ENCODE data around the gene FLYWCH2.
"Not testable (repeated sequence)": the region's sequence is repeated elsewhere in the genome, so short reads cannot be mapped to it uniquely, and the experiment has no call there.

Gene FLYWCH2

DNA sequence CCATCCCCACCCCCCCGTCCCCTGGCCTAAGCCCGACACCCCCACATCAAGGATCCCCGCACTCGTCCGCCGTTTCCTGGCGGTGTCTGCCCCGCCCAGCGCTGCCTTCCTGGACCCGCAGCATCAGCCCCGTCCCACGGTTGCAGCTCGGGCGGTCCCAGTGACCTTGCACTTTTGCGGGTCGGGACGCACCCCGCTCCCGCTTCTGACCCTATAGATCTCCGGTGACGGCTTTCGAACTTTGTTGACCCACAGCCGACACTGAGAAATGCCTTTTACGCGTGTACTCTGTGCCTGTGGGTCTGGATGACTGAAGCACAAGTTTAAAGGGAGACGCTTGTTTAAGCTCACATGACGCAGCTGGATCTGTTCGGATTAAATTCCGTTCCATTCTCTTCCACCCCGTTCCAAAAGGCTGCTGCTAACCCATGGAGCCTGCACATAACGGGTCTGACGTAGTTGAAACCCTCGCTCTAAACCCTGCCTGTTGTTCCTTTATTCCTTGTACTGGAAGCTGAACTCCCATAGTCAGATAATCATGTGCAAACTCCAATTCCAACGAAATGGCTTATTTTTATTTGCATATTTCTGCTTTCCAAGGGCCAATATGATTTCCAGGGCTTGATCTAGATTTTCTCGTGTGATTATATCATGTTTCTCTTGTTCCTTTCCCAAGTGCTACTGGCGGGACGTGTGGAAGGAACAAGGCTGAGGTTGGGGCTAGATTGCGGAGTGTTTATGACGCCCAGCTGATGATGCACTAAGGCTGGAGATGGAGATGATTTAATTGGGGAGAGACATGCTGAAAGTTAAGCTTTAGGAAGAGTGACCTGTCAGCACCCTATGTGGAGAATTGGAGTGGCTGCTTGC lies 29.6 kb downstream of the FLYWCH2 start:
- peak; percentile 21 for DNase-seq (ENCODE audit: low read depth)

DNA sequence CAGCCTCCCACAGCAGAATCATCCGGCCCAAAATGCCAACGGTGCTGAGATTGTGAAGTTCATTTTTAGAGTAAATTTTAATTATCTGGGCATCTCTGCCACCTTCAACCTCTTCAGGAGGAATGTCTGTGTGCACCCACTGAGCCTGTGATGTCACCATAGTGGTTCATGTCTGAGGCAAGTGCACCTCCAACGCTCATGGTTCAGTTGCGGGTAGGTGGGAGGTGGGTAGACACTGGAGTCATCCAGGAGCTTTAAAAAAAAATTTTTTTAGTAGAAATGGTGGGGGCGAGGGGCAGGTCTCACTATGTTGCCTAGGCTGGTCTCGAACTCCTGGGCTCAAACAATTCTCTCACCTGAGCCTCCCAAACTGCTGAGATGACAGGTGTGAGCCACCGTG lies 30.6 kb downstream of the FLYWCH2 start:
- DNase-seq (ENCODE audit: low read depth): no peak

DNA sequence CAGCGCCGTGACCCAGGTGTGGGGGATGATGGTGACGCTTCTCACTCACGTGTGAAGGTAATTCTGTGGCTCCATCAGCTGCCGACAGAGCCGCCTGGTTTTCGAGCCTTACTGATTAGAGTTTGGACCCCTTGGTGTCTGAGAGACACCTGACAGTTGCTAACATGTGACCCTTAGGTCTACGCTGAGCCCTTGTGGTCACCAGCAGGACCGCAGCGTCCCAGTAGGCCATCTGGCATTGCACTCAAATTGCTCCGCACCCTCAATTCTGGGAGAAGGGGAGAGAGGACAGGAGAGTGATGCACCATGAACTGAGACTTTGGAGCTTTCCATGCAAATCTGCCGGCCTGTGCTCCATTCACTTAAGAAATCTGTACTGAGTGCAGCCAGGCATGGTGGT lies 31.2 kb downstream of the FLYWCH2 start:
- no peak for DNase-seq (ENCODE audit: low read depth)

DNA sequence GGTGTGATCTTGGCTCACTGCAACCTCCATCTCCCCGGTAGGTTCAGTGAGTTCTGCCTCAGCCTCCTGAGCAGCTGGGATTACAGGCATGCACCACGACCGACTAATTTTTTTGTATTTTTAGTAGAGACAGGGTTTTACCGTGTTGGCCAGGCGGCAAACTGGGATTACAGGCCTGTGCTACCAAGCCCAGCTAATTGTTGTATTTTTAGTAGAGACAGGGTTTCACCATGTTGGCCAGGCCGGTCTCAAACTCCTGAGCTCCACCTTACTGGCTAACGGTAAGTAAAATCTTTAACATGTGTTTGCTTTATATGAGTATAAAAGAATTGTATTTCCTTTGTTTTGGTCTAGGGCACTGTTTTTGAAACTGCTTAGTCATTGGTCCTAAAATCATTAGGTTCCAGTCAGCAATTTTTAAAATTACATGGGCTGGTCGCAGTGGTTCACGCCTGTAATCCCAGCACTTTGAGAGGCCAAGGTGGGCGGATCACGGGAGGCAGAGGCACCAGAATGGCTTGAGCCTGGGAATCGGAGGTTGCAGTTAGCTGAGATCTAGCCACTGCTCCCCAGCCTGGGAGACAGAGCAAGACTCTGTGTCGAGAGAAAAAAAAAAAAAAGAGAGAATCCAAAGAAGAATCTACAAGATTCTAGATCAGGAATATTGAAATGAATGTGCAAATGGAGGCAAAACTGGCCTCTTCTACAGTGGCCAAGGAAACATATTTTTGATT lies 32.3 kb downstream of the FLYWCH2 start:
- DNase-seq (ENCODE audit: low read depth): no peak

DNA sequence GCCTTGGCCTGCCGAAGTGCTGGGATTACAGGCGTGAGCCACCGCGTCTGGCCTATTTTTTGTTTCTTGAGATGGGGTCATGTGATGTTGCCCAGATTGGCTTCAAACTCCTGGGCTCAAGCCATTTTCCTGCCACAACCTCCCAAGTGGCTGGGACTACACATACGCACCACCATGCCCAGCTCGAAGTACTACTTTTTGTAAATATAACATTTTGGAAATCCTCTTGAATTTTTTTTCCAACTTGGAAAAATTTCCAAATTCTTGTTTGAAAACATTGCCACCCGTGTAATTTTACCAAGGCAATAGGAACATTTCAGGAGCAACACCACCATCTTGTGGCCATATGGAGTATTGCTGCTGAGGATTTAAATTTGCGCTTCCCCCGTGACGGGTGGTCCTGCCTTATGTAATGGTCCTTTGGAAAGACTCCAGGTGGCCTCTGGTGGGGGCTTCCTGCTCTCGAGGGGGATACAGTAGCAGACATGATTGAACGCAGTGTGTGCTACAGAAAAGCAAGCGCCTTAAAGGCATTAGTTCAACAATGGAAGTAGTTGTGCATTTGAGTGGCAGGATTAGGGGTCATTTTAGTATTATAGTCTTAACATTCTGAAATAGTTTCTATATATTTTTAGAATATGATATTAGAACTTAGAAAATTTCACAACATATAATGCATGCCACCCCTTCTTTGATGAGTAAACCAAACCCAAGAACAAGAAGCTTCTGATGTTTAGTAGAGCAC lies 36.7 kb downstream of the FLYWCH2 start:
- DNase-seq (ENCODE audit: low read depth): peak; percentile 36

DNA sequence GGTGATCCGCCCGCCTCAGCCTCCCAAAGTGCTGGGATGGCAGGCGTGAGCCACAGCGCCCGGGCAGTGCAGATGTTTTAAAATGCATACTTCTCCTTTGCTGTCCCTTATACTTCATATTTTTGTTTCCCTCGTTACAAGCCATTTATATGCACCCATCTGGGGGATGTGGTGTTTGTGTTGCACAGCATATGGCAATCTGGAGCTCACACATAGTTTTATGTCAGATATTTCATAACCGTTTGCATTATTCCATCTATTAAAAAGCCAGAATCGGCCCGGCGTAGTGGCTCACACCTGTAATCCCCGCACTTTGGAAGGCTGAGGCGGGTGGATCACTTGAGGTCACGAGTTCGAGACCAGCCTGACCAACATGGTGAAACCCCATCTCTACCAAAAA lies 40.5 kb downstream of the FLYWCH2 start:
- no peak for DNase-seq (ENCODE audit: low read depth)

DNA sequence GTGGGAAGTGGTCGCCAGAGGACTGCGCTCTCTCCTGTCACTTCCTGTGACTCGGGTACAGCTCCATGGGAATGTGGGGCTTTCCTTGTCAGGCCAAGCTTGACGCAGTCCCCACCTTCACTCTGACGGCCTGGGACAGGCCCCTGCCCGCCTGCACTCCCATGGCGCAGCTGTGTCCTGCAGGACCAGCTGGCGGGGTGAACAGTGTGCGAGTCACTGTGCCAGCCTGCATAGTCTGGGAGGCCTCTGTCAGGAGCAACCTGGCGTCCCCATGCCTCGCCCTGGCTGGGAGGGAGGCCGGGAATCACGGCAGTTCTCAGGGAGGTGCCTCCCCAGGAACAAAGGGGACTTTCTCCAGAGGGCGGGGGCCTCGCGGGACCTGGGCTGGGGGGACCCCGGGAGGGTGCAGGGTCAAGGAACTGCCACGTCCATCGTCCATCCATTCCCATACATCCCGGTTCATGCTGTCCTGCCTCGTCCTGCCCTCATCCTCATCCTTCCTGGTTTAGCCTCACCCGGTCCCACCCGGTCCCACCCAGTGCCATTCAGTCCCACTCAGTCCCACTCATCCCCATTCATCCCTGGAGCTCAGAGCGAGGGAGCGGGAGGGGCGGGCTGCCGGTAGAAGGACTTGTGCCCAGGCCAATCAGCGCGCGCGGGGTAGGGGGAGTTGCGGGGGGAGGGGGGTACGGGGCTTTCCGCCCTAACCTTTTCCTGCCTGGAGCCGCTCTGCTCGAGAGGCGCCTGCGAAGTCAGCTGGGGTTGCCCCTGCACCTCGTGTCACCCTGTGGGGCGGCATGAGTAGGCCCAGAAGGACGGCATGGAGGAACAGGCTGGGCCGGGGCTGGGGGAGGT lies 42.1 kb downstream of the FLYWCH2 start:
- DNase-seq (ENCODE audit: low read depth): no peak

DNA sequence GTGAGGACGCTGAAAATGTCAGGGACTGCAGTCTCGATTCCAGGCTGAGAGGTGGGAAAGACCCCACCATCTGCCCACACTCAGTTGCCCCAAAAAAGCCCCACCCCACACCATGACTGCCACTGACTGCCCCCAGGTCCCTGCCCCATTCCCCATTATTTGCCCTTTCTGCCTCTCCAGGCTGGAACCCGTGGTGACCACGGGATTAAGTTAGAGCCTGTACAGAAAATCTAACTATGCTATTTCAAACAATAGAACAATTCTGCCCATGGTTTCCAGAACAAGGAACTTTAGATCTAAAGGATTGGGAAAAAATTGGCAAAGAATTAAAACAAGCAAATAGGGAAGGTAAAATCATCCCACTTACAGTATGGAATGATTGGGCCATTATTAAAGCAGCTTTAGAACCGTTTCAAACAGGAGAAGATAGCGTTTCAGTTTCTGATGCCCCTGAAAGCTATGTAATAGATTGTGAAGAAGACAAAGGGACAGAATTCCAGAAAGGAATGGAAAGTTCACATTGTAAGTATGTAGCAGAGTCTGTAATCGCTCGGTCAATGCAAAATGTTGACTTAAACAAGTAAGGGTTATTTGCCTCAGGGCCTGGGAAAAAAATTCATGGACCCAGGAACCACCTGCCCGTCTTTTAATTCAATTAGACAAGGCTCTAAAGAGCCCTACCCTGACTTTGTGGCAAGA lies 43.1 kb downstream of the FLYWCH2 start:
- DNase-seq (ENCODE audit: low read depth): no peak

DNA sequence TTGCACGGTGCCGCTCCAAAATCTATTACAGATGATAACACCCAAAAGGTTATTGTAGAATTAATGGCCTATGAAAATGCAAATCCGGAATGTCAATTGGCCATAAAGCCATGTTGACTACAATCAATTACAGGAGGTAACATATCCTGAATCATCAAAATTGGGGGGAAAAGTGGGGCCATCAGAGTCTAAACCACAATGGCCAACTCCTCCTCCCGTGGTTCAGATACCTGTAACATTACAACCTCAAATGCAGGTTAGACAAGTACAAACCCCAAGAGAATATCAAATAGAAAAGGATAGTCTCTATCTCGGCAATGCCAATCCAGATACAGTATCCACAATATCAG lies 43.6 kb downstream of the FLYWCH2 start:
- DNase-seq (ENCODE audit: low read depth): no peak

DNA sequence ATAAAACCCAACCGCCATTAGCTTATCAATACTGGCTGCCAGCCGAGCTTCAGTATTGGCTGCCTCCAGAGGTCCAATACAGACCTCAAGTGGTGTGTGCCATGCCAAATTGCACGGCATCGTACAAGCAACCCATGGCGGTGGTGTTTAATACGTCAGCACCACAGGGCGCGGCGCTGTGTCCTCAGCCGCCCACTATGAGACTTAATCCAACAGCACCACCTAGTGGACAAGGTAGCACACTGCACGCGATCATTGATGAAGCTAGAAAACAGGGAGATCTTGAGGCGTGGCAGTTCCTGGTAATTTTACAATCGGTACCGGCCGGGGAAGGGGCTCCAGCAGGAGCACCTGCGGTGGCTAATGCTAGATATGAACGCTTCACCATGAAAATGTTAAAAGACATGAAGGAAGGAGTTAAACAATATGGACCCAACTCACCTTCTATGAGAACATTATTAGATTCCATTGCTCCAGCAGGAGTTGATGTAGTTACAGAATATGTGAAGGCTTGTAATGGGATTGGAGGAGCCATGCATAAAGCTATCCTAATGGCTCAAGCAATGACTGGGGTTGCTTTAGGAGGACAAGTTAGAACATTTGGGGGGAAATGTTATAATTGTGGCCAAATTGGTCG lies 44.1 kb downstream of the FLYWCH2 start:
- DNase-seq (ENCODE audit: low read depth): peak; percentile 80

DNA sequence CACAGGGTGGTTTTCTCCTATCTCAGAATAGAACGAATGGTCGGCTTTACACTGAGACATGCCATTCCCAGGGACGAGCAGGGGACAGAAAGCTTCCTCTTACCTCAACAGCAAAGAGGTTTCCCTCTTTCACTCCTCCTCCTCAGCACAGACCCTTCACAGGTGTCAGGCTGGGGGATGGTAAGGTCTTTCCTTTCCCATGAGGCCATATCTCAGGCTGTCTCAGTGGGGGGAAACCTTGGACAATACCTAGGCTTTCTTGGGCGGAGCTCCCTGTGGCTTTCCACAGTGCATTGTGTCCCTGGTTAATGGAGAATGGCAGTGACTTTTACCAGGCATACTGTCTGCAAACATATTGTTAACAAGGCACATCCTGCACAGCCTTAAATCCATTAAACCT lies 45.1 kb downstream of the FLYWCH2 start:
- not testable (repeated sequence) for DNase-seq (ENCODE audit: low read depth)

DNA sequence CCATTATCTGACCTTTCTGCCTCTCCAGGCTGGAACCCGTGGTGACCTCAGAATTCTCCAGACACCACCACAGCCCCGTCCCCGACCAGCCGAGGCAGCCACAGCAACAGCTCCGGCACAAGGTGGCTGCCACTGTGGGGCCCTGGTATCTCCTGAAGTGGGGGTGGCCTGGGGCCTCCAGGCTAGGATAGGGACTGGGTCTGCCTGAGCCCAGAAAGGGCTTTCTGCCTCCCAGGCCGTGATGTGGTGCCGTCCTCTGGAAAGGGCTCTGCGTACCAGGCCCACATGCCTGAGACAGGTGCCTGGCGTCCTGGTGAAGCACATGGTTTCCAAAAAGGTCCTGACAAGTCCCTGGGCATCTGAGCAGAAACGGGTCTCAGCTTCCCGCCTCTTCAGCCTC lies 45.8 kb downstream of the FLYWCH2 start:
- no peak for DNase-seq (ENCODE audit: low read depth)

DNA sequence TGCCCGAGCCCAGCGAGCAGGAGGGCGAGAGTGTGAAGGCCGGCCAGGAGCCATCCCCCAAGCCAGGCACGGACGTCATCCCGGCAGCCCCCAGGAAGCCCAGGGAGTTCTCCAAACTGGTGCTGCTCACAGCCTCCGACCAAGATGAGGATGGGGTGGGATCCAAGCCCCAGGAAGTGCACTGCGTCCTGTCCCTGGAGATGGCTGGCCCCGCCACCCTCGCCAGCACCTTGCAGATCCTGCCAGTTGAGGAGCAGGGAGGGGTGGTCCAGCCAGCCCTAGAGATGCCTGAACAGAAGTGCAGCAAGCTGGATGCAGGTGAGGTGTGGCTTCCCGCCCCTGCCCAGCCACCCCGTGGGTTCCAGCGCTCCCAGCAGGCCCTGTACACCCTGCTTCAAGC lies 46.7 kb downstream of the FLYWCH2 start:
- no peak for DNase-seq (ENCODE audit: low read depth)

DNA sequence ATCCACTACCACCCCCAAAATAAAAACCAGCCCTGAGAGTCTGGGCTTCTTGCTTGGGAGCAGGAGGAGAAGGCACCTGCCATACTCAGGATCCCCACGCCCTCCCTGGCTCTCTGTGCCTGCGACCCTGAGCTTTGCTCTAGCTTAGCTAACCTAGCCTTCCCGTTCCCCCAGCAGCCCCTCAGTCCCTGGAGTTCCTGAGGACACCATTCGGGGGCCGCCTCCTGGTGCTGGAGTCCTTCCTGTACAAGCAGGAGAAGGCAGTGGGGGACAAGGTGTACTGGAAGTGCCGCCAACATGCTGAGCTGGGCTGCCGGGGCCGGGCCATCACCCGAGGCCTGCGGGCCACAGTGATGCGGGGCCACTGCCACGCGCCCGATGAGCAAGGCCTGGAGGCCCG lies 47.2 kb downstream of the FLYWCH2 start:
- no peak for DNase-seq (ENCODE audit: low read depth)

DNA sequence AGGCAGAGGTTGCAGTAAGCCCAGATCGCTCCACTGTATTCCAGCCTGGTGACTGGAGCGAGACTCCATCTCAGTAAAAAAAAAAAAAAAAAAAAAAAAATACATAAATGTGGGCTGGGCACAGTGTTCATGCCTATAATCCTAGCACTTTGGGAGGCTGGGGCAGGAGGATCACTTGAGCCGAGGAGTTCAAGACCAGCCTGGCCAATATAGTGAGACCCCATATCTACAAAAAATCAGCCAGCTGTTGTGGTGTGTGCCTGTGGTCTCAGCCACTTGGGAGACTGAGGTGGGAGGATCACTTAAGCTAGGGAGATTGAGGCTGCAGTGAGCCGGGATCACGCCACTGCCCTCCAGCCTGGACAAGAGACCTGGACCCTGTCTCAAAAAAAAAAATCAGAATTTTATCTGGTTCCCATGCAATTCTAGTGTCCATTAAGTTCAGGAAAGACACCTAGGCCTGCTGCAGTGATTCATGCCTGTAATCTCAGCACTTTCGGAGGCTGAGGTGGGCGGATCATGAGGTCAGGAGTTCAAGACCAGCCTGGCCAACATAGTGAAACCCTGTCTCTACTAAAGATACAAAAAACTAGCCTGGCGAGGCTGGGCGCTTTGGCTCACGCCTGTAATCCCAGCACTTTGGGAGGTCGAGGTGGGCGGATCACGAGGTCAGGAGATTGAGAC lies 48.4 kb downstream of the FLYWCH2 start:
- not testable (repeated sequence) for DNase-seq (ENCODE audit: low read depth)

DNA sequence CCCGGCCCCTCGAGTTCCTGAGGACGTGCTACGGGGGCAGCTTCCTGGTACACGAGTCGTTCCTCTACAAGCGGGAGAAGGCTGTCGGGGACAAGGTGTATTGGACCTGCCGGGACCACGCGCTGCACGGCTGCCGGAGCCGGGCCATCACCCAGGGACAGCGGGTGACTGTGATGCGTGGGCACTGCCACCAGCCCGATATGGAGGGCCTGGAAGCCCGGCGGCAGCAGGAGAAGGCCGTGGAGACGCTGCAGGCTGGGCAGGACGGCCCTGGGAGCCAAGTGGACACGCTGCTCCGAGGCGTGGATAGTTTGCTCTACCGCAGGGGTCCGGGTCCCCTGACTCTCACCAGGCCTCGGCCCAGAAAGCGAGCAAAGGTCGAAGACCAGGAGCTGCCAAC lies 50.1 kb downstream of the FLYWCH2 start:
- DNase-seq (ENCODE audit: low read depth): no peak

DNA sequence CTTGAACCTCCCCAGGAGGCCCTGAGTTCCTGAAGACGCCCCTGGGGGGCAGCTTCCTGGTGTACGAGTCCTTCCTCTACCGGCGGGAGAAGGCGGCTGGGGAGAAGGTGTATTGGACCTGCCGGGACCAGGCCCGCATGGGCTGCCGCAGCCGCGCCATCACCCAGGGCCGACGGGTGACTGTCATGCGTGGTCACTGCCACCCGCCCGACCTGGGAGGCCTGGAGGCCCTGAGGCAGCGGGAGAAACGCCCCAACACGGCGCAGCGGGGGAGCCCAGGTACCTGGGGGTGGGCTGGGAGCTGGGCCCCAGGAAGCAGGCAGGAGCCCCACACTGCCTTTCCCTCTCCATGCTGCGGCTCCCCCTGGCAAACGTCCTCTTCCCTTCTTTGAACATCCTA lies 50.7 kb downstream of the FLYWCH2 start:
- DNase-seq (ENCODE audit: low read depth): no peak

DNA sequence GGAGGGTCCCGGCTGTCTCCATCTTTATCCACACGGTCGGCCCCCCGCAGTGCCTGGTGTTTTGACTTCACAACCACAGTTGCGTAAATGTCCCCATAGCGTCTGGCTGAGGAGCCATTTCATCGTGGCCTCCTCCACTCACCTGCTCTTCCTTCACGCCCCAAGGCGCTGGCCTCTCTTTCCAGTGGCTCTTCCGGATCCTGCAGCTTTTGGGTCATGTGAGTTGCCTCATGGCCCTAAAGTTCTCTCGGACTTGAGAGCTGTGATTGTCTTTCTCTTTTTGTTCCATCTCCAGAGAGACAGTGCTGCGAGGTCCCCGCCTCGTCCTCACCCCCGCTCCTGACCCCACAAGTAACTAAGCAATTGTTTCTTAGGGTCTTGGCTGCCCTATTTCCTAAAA lies 51.4 kb downstream of the FLYWCH2 start:
- DNase-seq (ENCODE audit: low read depth): no peak

DNA sequence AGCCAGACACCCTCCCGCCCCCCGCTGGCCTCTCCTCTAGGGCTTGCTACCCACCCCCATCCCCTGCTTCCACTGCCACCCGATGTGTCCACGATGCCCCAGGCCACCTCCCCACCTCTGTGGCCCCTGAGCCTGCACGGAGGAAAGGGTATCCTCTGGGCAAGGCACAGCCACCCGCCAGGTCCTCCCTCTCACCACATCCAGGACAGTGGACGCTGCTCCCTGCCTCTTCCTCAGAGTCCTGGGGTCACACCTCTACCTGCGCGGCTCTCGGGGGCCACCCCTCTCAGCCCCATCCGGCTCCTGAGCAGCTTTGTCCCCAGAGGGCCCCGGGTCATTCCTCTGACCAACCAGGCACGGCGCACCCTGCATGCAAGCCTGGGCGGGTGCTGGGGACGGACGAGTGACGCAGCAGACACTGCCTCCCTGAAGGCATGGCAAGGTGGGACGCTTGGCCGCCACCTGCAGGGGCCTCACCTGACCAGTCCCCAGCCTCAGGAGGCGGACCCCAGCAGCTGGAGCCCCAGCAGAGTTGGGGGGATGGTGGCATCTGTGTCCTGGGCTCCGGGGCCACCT lies 53.5 kb downstream of the FLYWCH2 start:
- DNase-seq (ENCODE audit: low read depth): no peak

DNA sequence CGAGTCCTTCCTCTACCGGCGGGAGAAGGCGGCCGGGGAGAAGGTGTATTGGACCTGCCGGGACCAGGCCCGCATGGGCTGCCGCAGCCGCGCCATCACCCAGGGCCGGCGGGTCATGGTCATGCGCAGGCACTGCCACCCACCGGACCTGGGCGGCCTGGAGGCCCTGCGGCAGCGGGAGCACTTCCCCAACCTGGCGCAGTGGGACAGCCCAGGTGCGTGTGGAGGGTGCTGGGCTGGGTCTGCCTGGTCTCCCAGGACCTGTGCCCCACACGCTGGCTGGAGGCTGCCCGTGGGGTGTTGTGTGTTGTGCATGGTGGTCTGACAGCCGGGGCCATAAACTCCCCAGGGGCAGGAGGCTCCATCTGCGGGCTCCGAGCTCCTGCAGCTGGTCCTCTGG lies 54.2 kb downstream of the FLYWCH2 start:
- DNase-seq (ENCODE audit: low read depth): no peak

Measured in activated T-cell treated with anti-CD3 and anti-CD28 coated beads for 48 hours (primary cell).